H1 (cell line): ENCODE measurements around the gene CABCOCO1. TPM values are rescaled to one million over a fixed set of nuclear protein-coding genes. Genes with fewer than 3 reads are reported as not detected.

Experiments used
- CTCF ChIA-PET: fragments of 300-600 bp; sonication (Branson Sonifier 250); formaldehyde crosslinking; loops from one replicate; lab custom pipeline; 2021; ENCODE audit not compliant: partially characterized antibody; lab: Charles Lee
- POLR2A ChIA-PET: fragments of 300-600 bp; sonication (Branson Sonifier 250); formaldehyde crosslinking; loops from one replicate; lab custom pipeline; 2021; ENCODE audit warnings: inconsistent platforms; ENCODE audit not compliant: partially characterized antibody; lab: Charles Lee
- DNase-seq, 2 experiments: peaks; one replicate each; pipeline versions ENCODE4 v3.0.0 to v3.0.0-alpha.2; 2010 to 2022; ENCODE audit warnings: low spot score in 2 of 2, low read depth in 1 of 2, mixed read lengths in 1 of 2
- FAIRE-seq: peaks from 2 replicates; lab custom pipeline; 2011; peaks lifted over from hg19 to GRCh38; lab: Jason Lieb, UNC
- H2AFZ ChIP-seq: 2 replicates; pipeline ENCODE4 v1.8.1; 2012; ENCODE audit warnings: low read length, inconsistent platforms
- H2AK5ac ChIP-seq: 2 replicates; pipeline ENCODE4 v1.6.1; 2013; ENCODE audit warnings: low read depth, low read length
- H2BK120ac ChIP-seq: replicated peaks from 2 replicates; pipeline ENCODE3; 2013; ENCODE audit warnings: low read depth, low read length, inconsistent platforms
- H2BK12ac ChIP-seq: 2 replicates; pipeline ENCODE4 v1.6.1; 2013; ENCODE audit warnings: low read depth, low read length
- H2BK15ac ChIP-seq: 2 replicates; pipeline ENCODE4 v1.6.1; 2013; ENCODE audit warnings: low read length
- H2BK20ac ChIP-seq: 2 replicates; pipeline ENCODE4 v1.6.1; 2013; ENCODE audit warnings: low read length
- H2BK5ac ChIP-seq: 2 replicates; pipeline ENCODE4 v1.6.1; 2013; ENCODE audit warnings: low read depth, low read length
- H3K14ac ChIP-seq: 2 replicates; pipeline ENCODE4 v1.6.1; 2013; ENCODE audit warnings: inconsistent platforms; ENCODE audit not compliant: insufficient read length
- H3K18ac ChIP-seq: 2 replicates; pipeline ENCODE4 v1.6.1; 2013; ENCODE audit warnings: low read length; ENCODE audit errors: extremely low read depth
- H3K23ac ChIP-seq: 2 replicates; pipeline ENCODE4 v1.6.1; 2013; ENCODE audit warnings: inconsistent platforms; ENCODE audit not compliant: insufficient read length
- H3K23me2 ChIP-seq: 2 replicates; pipeline ENCODE4 v1.6.1; 2013; ENCODE audit warnings: low read depth, low read length
- H3K27ac ChIP-seq: 2 replicates; pipeline ENCODE4 v1.6.1; 2011; ENCODE audit warnings: low read depth, low read length, inconsistent platforms
- H3K27me3 ChIP-seq, 4 experiments: replicated peaks in 1 of 4; 1 replicate in 1 of 4; 2 replicates in 3 of 4; pipeline versions ENCODE4 v1.6.1 to v1.8.1; 2011 to 2013; ENCODE audit warnings: low read length in 3 of 4, mild to moderate bottlenecking in 3 of 4, inconsistent platforms in 2 of 4, mixed read lengths in 2 of 4, moderate library complexity in 1 of 4; ENCODE audit not compliant: control insufficient read depth in 3 of 4, insufficient read depth in 3 of 4; ENCODE audit errors: extremely low read depth in 1 of 4
- H3K36me3 ChIP-seq, 4 experiments: 2 replicates each; pipeline versions ENCODE4 v1.6.1 to v1.8.1; 2011 to 2013; ENCODE audit warnings: mild to moderate bottlenecking in 4 of 4, low read length in 3 of 4, moderate library complexity in 2 of 4, control low read depth in 1 of 4, inconsistent platforms in 1 of 4; ENCODE audit not compliant: insufficient read depth in 4 of 4, control insufficient read depth in 2 of 4
- H3K4ac ChIP-seq: replicated peaks from 2 replicates; pipeline ENCODE3; 2013; ENCODE audit warnings: low read length, low read depth, mixed read lengths, inconsistent platforms; ENCODE audit not compliant: insufficient read length
- H3K4me1 ChIP-seq, 4 experiments: replicated peaks in 1 of 4; 1 replicate in 1 of 4; 2 replicates in 3 of 4; pipeline versions ENCODE4 v1.6.1 to v1.8.1; 2011 to 2013; ENCODE audit warnings: low read length in 3 of 4, inconsistent platforms in 2 of 4, mixed read lengths in 1 of 4; ENCODE audit not compliant: insufficient read depth in 4 of 4, control insufficient read depth in 3 of 4
- H3K4me2 ChIP-seq, 2 experiments: 2 replicates each; pipeline versions ENCODE4 v1.6.1 to v1.8.1; 2011 to 2013; ENCODE audit warnings: low read depth in 2 of 2, low read length in 2 of 2, control low read depth in 1 of 2, inconsistent platforms in 1 of 2, mild to moderate bottlenecking in 1 of 2; ENCODE audit not compliant: insufficient read depth in 1 of 2
- H3K4me3 ChIP-seq, 4 experiments: fragments of 200-600, 300-600 bp in 1 of 4; sonication (generic), shearing (Covaris generic), sonication (Bioruptor Twin) in 1 of 4; 2 replicates each; pipeline versions ENCODE4 v1.5.1 to v1.8.1; 2011 to 2016; ENCODE audit warnings: low read length in 4 of 4, low read depth in 3 of 4, control low read depth in 2 of 4, inconsistent platforms in 2 of 4, mild to moderate bottlenecking in 2 of 4, mixed read lengths in 1 of 4, moderate library complexity in 1 of 4; ENCODE audit not compliant: insufficient read depth in 2 of 4; ENCODE audit errors: extremely low read depth in 1 of 4
- H3K56ac ChIP-seq: replicated peaks from 2 replicates; pipeline ENCODE3; 2013; ENCODE audit warnings: low read depth, mild to moderate bottlenecking, mixed read lengths, low read length, inconsistent platforms; ENCODE audit not compliant: insufficient read length
- H3K79me1 ChIP-seq: 2 replicates; pipeline ENCODE4 v1.6.1; 2013; ENCODE audit warnings: low read depth, low read length, control low read depth
- H3K79me2 ChIP-seq, 2 experiments: 2 replicates each; pipeline versions ENCODE4 v1.6.1 to v1.8.1; 2012 to 2013; ENCODE audit warnings: low read length in 2 of 2, mild to moderate bottlenecking in 2 of 2, inconsistent platforms in 1 of 2; ENCODE audit not compliant: insufficient read depth in 2 of 2, control insufficient read depth in 1 of 2
- H3K9ac ChIP-seq, 4 experiments: replicated peaks in 1 of 4; 1 replicate in 1 of 4; 2 replicates in 3 of 4; pipeline versions ENCODE4 v1.6.1 to v1.8.1; 2011 to 2013; ENCODE audit warnings: low read depth in 3 of 4, low read length in 3 of 4, control low read depth in 2 of 4, mild to moderate bottlenecking in 2 of 4, moderate library complexity in 2 of 4, inconsistent platforms in 1 of 4; ENCODE audit errors: extremely low read depth in 1 of 4
- H3K9me3 ChIP-seq, 2 experiments: 2 replicates each; pipeline versions ENCODE4 v1.6.1 to v1.8.1; 2012 to 2013; ENCODE audit warnings: mild to moderate bottlenecking in 2 of 2, moderate library complexity in 2 of 2, control low read depth in 1 of 2, inconsistent platforms in 1 of 2, low read depth in 1 of 2, low read length in 1 of 2, mixed read lengths in 1 of 2; ENCODE audit not compliant: insufficient read depth in 2 of 2
- H4K20me1 ChIP-seq, 2 experiments: replicated peaks in 1 of 2; 2 replicates each; pipeline versions ENCODE3 to v1.8.1; 2011 to 2013; ENCODE audit warnings: inconsistent platforms in 2 of 2, low read length in 2 of 2, mild to moderate bottlenecking in 1 of 2; ENCODE audit not compliant: insufficient read depth in 2 of 2, control insufficient read depth in 1 of 2
- H4K5ac ChIP-seq: 2 replicates; pipeline ENCODE4 v1.6.1; 2013; ENCODE audit warnings: low read length, low read depth, mixed read lengths, inconsistent platforms; ENCODE audit not compliant: insufficient read length
- H4K8ac ChIP-seq: 2 replicates; pipeline ENCODE4 v1.8.0; 2013; ENCODE audit warnings: mild to moderate bottlenecking, moderate library complexity, low read length, inconsistent platforms; ENCODE audit not compliant: insufficient read depth; ENCODE audit errors: extremely low read depth
- H4K91ac ChIP-seq: replicated peaks from 2 replicates; pipeline ENCODE3; 2013; ENCODE audit warnings: low read length, mixed read lengths, inconsistent platforms; ENCODE audit not compliant: insufficient read length
- BACH1 ChIP-seq: IDR thresholded peaks from 2 replicates; pipeline ENCODE4 v1.6.1; 2012; ENCODE audit warnings: low read length, improper control_type of control experiment
- BCL11A ChIP-seq, 2 experiments: IDR thresholded peaks; one replicate each; pipeline ENCODE4 v1.6.1; 2011; ENCODE audit warnings: low read depth in 2 of 2, low read length in 2 of 2, mild to moderate bottlenecking in 2 of 2
- CBX8 ChIP-seq: fragments of 300-800, 300-1000 bp; sonication (generic); IDR thresholded peaks from 2 replicates; pipeline ENCODE4 v1.7.1; 2016; ENCODE audit warnings: low read depth, low read length, borderline replicate concordance
- CHD2 ChIP-seq: IDR thresholded peaks from 2 replicates; pipeline ENCODE4 v1.6.1; 2012; ENCODE audit warnings: low read length, improper control_type of control experiment
- POLR2AphosphoS5 ChIP-seq: IDR thresholded peaks from 2 replicates; pipeline ENCODE4 v1.6.1; 2011; ENCODE audit warnings: low read depth, low read length
- RBBP5 ChIP-seq: IDR thresholded peaks from 2 replicates; pipeline ENCODE4 v1.7.1; 2012; ENCODE audit warnings: low read depth, mild to moderate bottlenecking, inconsistent platforms, low read length, moderate library complexity, borderline replicate concordance
- SP2 ChIP-seq: IDR thresholded peaks from 2 replicates; pipeline ENCODE4 v1.6.1; 2012; ENCODE audit warnings: mild to moderate bottlenecking, low read length, inconsistent platforms
- SP4 ChIP-seq: IDR thresholded peaks from 2 replicates; pipeline ENCODE4 v1.6.1; 2012; ENCODE audit warnings: low read length, inconsistent platforms
- WGBS, 2 experiments: shearing (Covaris generic) in 1 of 2; methylation state at CpG; one replicate each; pipeline versions ENCODE4 v1.1.6 to v1.1.7; 2013 to 2015; ENCODE audit warnings: low lambda C conversion rate in 2 of 2, mixed read lengths in 2 of 2, inconsistent platforms in 1 of 2, low coverage in 1 of 2, missing lambda C conversion rate in 1 of 2; ENCODE audit not compliant: insufficient replicate concordance in 2 of 2, insufficient coverage in 1 of 2, insufficient read length in 1 of 2; ENCODE audit errors: extremely low coverage in 1 of 2, missing lambda C conversion rate in 1 of 2; 5-methylcytosine and 5-hydroxymethylcytosine counted together
- polyA plus RNA-seq, 7 experiments: library from polyadenylated mRNA; depleted of rRNA in 3 of 7; stranded (reverse) in 5 of 7; unstranded in 2 of 7; fragments of >200 nt in 5 of 7; fragments of 200-250 nt in 2 of 7; gene quantifications; 1 replicate in 5 of 7; 2 replicates in 1 of 7; 4 replicates in 1 of 7; pipeline versions ENCODE4 v1.2.1 to v1.2.3, GENCODE V29; 2011 to 2013; ENCODE audit warnings: missing spikeins in 2 of 7, mixed read lengths in 2 of 7
- total RNA-seq: library from RNA; stranded (reverse); fragmentation: NEBNext Ultra II Directional; extraction: Animal tissue kit (Norgen Biotek cat#: 25700); gene quantifications from 2 replicates; pipeline ENCODE4 v1.2.1, GENCODE V29; 2021

CABCOCO1 gene
- total and polyA plus RNA-seq, 2 of the 8 experiments (the other 6 are each of a cell fraction or from before 2014, with no cell fraction given), result not detected

- no peak overlapping the region for H3K18ac ChIP-seq
- no peak overlapping the region for H3K4ac ChIP-seq
- TF ChIP-seq CHD2 (no peak), RBBP5 (no peak), BCL11A (IDR thresholded peaks at IDR 0.05; ENCODE audit: low read depth in 2 of 2, low read length in 2 of 2) (no peak), BACH1 (no peak), POLR2AphosphoS5 (no peak), CBX8 (no peak), SP4 (no peak), SP2 (no peak)
- WGBS, 2 experiments, result 92% methylated on average over 3 of the region's 3 CpGs; no CpG with 5 or more reads in 1 of the 2 experiments
- no peaks in the 10 kb centered on the region for H3K27me3 ChIP-seq
- H2AK5ac ChIP-seq, result no peak overlapping the region
- no peaks in the 10 kb centered on the region for H3K23me2 ChIP-seq
- no peak overlapping the region for H3K4me3 ChIP-seq
- no peak overlapping the region for H2AFZ ChIP-seq
- H3K4me2 ChIP-seq, result no peak overlapping the region
- H3K4me1 ChIP-seq, result peaks cover 0 to 3% (median 0%) of the 10 kb centered on the region in 4 experiments; a peak in 1 of 7 replicates
- H2BK20ac ChIP-seq, result no peak overlapping the region
- H3K36me3 ChIP-seq, result no peaks in the 10 kb centered on the region
- H3K9me3 ChIP-seq, result no peaks in the 10 kb centered on the region
- H4K91ac ChIP-seq, result no peak overlapping the region
- no peaks in the 10 kb centered on the region for H3K79me2 ChIP-seq
- H3K56ac ChIP-seq, result no peak overlapping the region
- no peak overlapping the region for H3K9ac ChIP-seq
- H2BK120ac ChIP-seq, result no peak overlapping the region
- no peak overlapping the region for H3K23ac ChIP-seq
- DNase-seq (no peak), FAIRE-seq (no peak)
- H3K27ac ChIP-seq, result no peak overlapping the region
- H4K8ac ChIP-seq, result no peak overlapping the region
- H2BK12ac ChIP-seq, result no peak overlapping the region
- POLR2A ChIA-PET, result no interaction called here
- CTCF ChIA-PET, result interaction anchor here (0.6 to 10.3 kb wide), 27 partner anchors 10 to 631 kb away, joined by 3 to 120 read pairs (median 4); no protein-coding TSS in a partner anchor
- H2BK5ac ChIP-seq, result no peak overlapping the region
- H4K5ac ChIP-seq, result no peak overlapping the region
- H4K20me1 ChIP-seq, result no peaks in the 10 kb centered on the region
- H2BK15ac ChIP-seq, result no peak overlapping the region
- H3K79me1 ChIP-seq, result no peaks in the 10 kb centered on the region
- H3K14ac ChIP-seq, result no peak overlapping the region
Observed at GRCh38 chr10:61751599-61751998, 88.9 kb downstream of the CABCOCO1 start.
